NCI-H69 (cell line): ENCODE results near the gene BTBD3.

ENCODE experiments used
- DNase-seq: peaks from one replicate; lab custom pipeline; 2025; lab: John Stamatoyannopoulos, UW

The BTBD3 gene

DNA sequence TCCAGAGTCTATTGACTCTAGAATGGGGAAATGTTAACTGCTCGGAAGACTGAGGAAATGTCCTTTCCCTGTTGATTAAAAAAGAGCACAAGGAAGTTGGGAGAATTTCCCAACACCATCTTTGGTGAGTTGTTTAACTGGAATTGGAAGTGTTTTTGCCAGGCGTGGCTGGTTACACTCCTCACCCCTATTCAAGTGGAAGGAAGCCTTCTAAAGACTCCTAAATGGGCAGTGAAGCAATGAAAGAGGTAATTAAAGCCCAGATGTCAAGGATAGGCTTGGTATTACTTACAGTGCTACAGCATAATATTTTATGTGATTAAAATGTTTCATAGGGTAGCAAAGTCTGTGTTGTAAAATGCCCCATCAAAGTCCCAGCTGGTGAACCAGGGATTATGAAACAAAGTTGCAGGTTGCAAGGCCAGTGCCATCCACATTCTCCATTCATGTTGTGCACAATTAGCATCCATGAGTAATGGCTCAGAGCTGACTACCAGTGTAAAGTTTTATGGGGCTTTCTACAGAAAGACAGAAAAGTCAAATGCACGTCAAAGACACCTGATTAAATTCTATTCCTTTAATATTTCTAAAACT, 52.6 kb downstream of the BTBD3 start:
- peak; percentile 35 for DNase-seq

DNA sequence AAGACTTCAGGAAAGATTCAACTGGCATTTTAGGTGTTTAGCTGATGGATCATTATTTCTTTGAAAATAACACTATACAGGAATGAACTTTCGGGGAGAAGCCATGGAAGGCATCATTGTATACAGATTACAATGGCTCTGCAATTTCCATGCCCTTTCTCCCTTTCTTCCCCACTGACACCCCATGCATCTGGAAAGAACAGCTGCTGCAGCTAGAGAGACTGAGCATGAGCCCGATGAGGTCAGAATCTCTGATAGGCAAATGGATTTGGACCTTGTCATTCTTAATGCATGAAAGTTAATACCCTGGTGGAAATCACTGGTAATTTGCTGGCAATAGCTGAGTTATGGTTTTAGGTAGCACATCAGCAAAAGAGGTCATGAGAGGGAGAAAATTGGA, 54.8 kb downstream of the BTBD3 start:
- DNase-seq: peak; percentile 27
